ENCODE data around the gene CCL19. TPM values are rescaled to one million over a fixed set of nuclear protein-coding genes. Genes with fewer than 3 reads are reported as not detected.
A peak's percentile ranks its signal among the peaks of the same experiment; 100 is the strongest.

The CCL19 gene
- total RNA-seq, 1 experiment from 2014 or later: not detected

DNA sequence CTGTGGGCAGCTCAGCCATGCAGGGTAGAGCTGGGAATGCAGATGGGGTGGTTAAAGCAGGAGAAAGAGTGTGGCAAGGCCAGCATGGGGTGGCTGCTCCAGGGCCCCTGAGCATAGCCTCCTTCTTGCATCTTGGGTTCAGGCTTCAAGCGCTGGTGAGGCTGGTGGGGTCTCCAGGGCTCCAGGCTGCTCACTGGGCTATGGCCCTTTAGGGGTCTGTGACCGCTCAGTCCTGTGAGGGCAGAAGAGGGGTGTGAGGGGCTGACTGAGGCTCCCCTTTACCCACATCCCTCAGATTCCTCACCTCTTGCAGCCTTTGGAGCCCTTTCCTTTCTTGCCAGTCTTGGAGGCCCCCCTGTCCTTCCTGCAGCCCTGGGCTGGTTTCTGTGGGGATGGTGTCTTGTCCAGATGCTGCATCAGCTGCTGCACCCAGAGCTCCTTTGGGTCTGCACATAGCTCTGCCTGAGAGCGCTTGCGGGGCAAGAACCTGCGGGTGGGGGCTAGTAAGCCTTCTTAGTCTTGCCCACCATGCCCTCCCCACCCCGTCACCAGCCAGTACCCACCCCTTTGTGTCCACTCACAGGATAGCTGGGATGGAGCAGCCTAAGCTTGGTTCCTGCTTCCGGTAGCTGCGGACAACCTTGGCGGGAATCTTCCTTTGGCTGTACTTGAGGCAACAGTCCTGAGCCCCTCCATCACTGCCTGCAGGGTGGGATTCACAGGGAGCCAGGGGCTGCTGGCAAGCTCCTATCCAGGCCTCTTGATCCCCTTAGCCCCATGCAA lies 18.3 kb upstream of the CCL19 start:
- ATAC-seq (peak; percentile 53), DNase-seq (ENCODE audit: low read depth, low spot score) (no peak)
- in situ Hi-C loops (cut with HindIII; ENCODE audit: low pct_unique_long_range_greater_than_20kb, low sequenced_read_pairs): no loop called here
- Histone ChIP-seq H3K27me3 (ENCODE audit: control insufficient read depth, insufficient read depth, low read length) (no peaks in the 10 kb centered on the region; the same call in 1 of the 2 replicates), H3K4me1 (ENCODE audit: control insufficient read depth, insufficient read depth, low read length) (no peaks in the 10 kb centered on the region), H3K4me3 (ENCODE audit: low read depth in 2 of 2, low read length in 2 of 2) (no peak overlapping the region), H3K36me3 (ENCODE audit: control insufficient read depth, insufficient read depth, low read length) (no peaks in the 10 kb centered on the region), H3K9me3 (ENCODE audit: control insufficient read depth, insufficient read depth, low read depth, low read length) (no peaks in the 10 kb centered on the region), H3K27ac (ENCODE audit: low read length) (no peak overlapping the region)
- ChIA-PET CTCF (no interaction called here), POLR2A (interaction anchor here (0.6 kb wide), 1 partner anchor 613 kb away, joined by 8 read pairs; no protein-coding TSS in a partner anchor)
- BruUV-seq (replicated peaks): no TSS peak
- intact Hi-C loops (cut with micrococcal nuclease; ENCODE audit: unreplicated experiment): no loop called here
- TF ChIP-seq POLR2AphosphoS5 (IDR thresholded peaks at IDR 0.05; ENCODE audit: low read depth, low read length): no peak

DNA sequence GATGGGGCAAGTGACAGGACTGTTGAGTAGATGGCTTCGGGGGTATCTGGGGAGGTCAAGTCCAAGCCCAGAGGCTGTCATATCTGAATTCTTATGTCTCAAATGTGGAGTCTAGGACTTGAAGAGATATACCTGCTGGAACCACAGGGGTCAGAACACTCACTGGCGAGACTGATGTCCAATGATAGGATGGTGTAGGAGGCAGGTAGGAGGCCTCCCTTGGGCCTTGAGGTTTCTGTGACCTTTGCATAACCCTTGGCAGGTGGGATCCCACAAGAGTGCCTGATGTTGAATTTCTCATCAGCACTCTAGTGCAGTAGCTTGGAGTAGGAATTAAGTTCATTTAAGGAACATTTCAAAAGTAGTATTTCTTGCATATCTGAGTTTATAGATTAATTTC lies 16.1 kb upstream of the CCL19 start:
- no TSS peak for BruUV-seq (replicated peaks)
- DNase-seq (ENCODE audit: low read depth, low spot score): no peak
- CTCF ChIA-PET: interaction anchor here (1.0 kb wide), 1 partner anchor 287 kb away, joined by 3 read pairs; no protein-coding TSS in a partner anchor
- H3K27me3 ChIP-seq (ENCODE audit: control insufficient read depth, insufficient read depth, low read length): no peaks in the 10 kb centered on the region; the same call in 1 of the 2 replicates
- no peaks in the 10 kb centered on the region for H3K4me1 ChIP-seq (ENCODE audit: control insufficient read depth, insufficient read depth, low read length)
- no peaks in the 10 kb centered on the region for H3K36me3 ChIP-seq (ENCODE audit: control insufficient read depth, insufficient read depth, low read length)
- TF ChIP-seq TCF7L2 (IDR thresholded peaks at IDR 0.05; ENCODE audit: low read depth, low read length): no peak
- TF ChIP-seq, protein P1, sequence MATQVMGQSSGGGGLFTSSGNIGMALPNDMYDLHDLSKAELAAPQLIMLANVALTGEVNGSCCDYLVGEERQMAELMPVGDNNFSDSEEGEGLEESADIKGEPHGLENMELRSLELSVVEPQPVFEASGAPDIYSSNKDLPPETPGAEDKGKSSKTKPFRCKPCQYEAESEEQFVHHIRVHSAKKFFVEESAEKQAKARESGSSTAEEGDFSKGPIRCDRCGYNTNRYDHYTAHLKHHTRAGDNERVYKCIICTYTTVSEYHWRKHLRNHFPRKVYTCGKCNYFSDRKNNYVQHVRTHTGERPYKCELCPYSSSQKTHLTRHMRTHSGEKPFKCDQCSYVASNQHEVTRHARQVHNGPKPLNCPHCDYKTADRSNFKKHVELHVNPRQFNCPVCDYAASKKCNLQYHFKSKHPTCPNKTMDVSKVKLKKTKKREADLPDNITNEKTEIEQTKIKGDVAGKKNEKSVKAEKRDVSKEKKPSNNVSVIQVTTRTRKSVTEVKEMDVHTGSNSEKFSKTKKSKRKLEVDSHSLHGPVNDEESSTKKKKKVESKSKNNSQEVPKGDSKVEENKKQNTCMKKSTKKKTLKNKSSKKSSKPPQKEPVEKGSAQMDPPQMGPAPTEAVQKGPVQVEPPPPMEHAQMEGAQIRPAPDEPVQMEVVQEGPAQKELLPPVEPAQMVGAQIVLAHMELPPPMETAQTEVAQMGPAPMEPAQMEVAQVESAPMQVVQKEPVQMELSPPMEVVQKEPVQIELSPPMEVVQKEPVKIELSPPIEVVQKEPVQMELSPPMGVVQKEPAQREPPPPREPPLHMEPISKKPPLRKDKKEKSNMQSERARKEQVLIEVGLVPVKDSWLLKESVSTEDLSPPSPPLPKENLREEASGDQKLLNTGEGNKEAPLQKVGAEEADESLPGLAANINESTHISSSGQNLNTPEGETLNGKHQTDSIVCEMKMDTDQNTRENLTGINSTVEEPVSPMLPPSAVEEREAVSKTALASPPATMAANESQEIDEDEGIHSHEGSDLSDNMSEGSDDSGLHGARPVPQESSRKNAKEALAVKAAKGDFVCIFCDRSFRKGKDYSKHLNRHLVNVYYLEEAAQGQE (IDR thresholded peaks at IDR 0.05; ENCODE audit: insufficient read depth in 1 of 2, low read depth in 2 of 2, low read length in 1 of 2): no peak
- TF ChIP-seq, protein P2, sequence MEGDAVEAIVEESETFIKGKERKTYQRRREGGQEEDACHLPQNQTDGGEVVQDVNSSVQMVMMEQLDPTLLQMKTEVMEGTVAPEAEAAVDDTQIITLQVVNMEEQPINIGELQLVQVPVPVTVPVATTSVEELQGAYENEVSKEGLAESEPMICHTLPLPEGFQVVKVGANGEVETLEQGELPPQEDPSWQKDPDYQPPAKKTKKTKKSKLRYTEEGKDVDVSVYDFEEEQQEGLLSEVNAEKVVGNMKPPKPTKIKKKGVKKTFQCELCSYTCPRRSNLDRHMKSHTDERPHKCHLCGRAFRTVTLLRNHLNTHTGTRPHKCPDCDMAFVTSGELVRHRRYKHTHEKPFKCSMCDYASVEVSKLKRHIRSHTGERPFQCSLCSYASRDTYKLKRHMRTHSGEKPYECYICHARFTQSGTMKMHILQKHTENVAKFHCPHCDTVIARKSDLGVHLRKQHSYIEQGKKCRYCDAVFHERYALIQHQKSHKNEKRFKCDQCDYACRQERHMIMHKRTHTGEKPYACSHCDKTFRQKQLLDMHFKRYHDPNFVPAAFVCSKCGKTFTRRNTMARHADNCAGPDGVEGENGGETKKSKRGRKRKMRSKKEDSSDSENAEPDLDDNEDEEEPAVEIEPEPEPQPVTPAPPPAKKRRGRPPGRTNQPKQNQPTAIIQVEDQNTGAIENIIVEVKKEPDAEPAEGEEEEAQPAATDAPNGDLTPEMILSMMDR (IDR thresholded peaks at IDR 0.05): no peak
- TF ChIP-seq SIN3A (IDR thresholded peaks at IDR 0.05; ENCODE audit: borderline replicate concordance, insufficient read depth, low read depth, low read length): no peak
- no peak for TF ChIP-seq POLR2AphosphoS5 (IDR thresholded peaks at IDR 0.05; ENCODE audit: low read depth, low read length)
- no peak overlapping the region for H3K27ac ChIP-seq (ENCODE audit: low read length)
- in situ Hi-C loops (cut with HindIII; ENCODE audit: low pct_unique_long_range_greater_than_20kb, low sequenced_read_pairs): no loop called here
- ATAC-seq: no peak
- intact Hi-C loops (cut with micrococcal nuclease; ENCODE audit: unreplicated experiment): no loop called here
- POLR2A ChIA-PET: interaction anchor here (1.0 kb wide), 1 partner anchor 21 kb away, joined by 4 read pairs; no protein-coding TSS in a partner anchor
- no peak overlapping the region for H3K4me3 ChIP-seq (ENCODE audit: low read depth in 2 of 2, low read length in 2 of 2)
- no peaks in the 10 kb centered on the region for H3K9me3 ChIP-seq (ENCODE audit: control insufficient read depth, insufficient read depth, low read depth, low read length)

Measured in Panc1 (cell line).